DND-41 (cell line): ENCODE measurements around the gene C3orf70.

Experiments used
- ATAC-seq: fragments of 200-7000 bp; cut with Tn5 transposase; 3 replicates; pipeline ENCODE4 v1.9.1; 2021; ENCODE audit warnings: low read depth; ENCODE audit not compliant: insufficient read depth
- DNase-seq: peaks from one replicate; pipeline ENCODE4 v3.0.0-alpha.2; 2020
- H2AFZ ChIP-seq: 2 replicates; pipeline ENCODE4 v1.6.0; 2012; ENCODE audit warnings: low read depth, low read length
- H3K27ac ChIP-seq: 2 replicates; pipeline ENCODE4 v1.5.1; 2012; ENCODE audit warnings: low read length, inconsistent platforms
- H3K27me3 ChIP-seq: fragments of 200-600 bp; sonication (generic); 2 replicates; pipeline ENCODE4 v1.6.0; 2012; ENCODE audit warnings: low read length, mild to moderate bottlenecking, inconsistent platforms; ENCODE audit not compliant: insufficient read depth, poor library complexity
- H3K36me3 ChIP-seq: 2 replicates; pipeline ENCODE4 v1.5.1; 2012; ENCODE audit warnings: low read length, inconsistent platforms; ENCODE audit not compliant: insufficient read depth
- H3K4me1 ChIP-seq: 2 replicates; pipeline ENCODE4 v1.5.1; 2012; ENCODE audit warnings: mild to moderate bottlenecking, low read length; ENCODE audit not compliant: insufficient read depth
- H3K4me2 ChIP-seq: 2 replicates; pipeline ENCODE4 v1.6.0; 2012; ENCODE audit warnings: mild to moderate bottlenecking, moderate library complexity, low read length, inconsistent platforms; ENCODE audit not compliant: insufficient read depth
- H3K4me3 ChIP-seq, 2 experiments: fragments of 200-600 bp in 1 of 2; shearing (Covaris generic) in 1 of 2; 2 replicates each; pipeline ENCODE4 v1.5.1; 2012 to 2016; ENCODE audit warnings: inconsistent platforms in 2 of 2, low read length in 2 of 2, mild to moderate bottlenecking in 2 of 2, low read depth in 1 of 2, moderate library complexity in 1 of 2
- H3K79me2 ChIP-seq: 2 replicates; pipeline ENCODE4 v1.6.0; 2012; ENCODE audit warnings: low read length, inconsistent platforms; ENCODE audit not compliant: insufficient read depth
- H3K9ac ChIP-seq: 2 replicates; pipeline ENCODE4 v1.6.0; 2012; ENCODE audit warnings: low read depth, mild to moderate bottlenecking, inconsistent platforms, low read length, moderate library complexity
- H3K9me3 ChIP-seq: 2 replicates; pipeline ENCODE4 v1.5.1; 2012; ENCODE audit warnings: low read length, moderate library complexity, mild to moderate bottlenecking, inconsistent platforms; ENCODE audit not compliant: insufficient read depth, severe bottlenecking
- H4K20me1 ChIP-seq: 2 replicates; pipeline ENCODE4 v1.6.0; 2012; ENCODE audit warnings: low read length; ENCODE audit not compliant: insufficient read depth
- EZH2 ChIP-seq: IDR thresholded peaks from 3 replicates; pipeline ENCODE4 v1.6.1; 2012; ENCODE audit warnings: borderline replicate concordance, low read depth, mild to moderate bottlenecking, moderate library complexity, low read length, inconsistent platforms; ENCODE audit not compliant: severe bottlenecking
- TF ChIP-seq, protein P1 (sequence below): IDR thresholded peaks from 2 replicates; pipeline ENCODE4 v1.5.1; 2012; ENCODE audit warnings: borderline replicate concordance, low read length, moderate library complexity, mild to moderate bottlenecking; ENCODE audit not compliant: poor library complexity, severe bottlenecking; ENCODE audit errors: extremely low read depth

The C3orf70 gene

DNA sequence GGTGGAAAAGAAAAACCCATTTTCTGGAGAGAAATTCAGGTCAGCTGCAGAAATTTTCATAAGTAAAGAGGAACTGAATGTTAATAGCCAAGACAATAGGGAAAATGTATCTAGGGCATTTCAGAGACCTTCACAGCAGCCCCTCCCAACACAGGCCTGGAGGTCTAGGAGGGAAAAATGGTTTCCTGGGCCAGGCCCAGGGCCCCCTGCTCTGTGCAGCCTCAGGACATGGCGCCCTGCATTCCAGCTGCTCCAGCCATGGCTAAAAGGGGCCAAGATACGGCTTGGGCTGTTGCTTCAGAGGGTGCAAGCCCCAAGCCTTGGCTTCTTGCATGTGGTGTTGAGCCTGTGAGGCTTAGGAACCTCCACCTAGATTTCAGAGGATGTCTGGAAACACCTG is 92.2 kb downstream of the C3orf70 start:
- Histone ChIP-seq H3K4me2 (no peak overlapping the region), H3K27me3 (no peaks in the 10 kb centered on the region), H3K27ac (no peak overlapping the region), H3K4me1 (no peaks in the 10 kb centered on the region), H3K9ac (no peak overlapping the region), H3K4me3 (no peak overlapping the region), H3K79me2 (no peaks in the 10 kb centered on the region), H4K20me1 (no peaks in the 10 kb centered on the region), H3K36me3 (no peaks in the 10 kb centered on the region), H3K9me3 (peaks cover 5% of the 10 kb centered on the region), H2AFZ (no peak overlapping the region)
- DNase-seq (no peak), ATAC-seq (no peak)
- TF ChIP-seq, protein P1, sequence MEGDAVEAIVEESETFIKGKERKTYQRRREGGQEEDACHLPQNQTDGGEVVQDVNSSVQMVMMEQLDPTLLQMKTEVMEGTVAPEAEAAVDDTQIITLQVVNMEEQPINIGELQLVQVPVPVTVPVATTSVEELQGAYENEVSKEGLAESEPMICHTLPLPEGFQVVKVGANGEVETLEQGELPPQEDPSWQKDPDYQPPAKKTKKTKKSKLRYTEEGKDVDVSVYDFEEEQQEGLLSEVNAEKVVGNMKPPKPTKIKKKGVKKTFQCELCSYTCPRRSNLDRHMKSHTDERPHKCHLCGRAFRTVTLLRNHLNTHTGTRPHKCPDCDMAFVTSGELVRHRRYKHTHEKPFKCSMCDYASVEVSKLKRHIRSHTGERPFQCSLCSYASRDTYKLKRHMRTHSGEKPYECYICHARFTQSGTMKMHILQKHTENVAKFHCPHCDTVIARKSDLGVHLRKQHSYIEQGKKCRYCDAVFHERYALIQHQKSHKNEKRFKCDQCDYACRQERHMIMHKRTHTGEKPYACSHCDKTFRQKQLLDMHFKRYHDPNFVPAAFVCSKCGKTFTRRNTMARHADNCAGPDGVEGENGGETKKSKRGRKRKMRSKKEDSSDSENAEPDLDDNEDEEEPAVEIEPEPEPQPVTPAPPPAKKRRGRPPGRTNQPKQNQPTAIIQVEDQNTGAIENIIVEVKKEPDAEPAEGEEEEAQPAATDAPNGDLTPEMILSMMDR, result no peak
- TF ChIP-seq EZH2, result no peak

DNA sequence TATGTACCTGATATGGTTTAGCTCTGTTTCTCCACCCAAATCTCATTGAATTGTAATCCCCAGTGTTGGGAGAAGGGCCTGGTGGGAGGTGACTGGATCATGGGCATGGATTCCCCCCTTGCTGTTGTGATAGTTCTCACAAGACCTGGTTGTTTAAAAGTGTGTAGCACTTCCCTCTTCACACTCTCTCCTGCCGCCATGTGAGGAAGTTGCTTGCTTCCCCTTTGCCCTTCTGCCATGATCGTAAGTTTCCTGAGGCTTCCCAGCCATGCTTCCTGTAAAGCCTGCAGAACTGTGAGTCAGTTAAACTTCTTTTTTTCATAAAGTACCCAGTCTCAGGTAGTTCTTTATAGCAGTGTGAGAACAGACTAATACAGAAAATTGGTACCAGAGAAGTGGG is 93.1 kb downstream of the C3orf70 start:
- Histone ChIP-seq H4K20me1 (no peaks in the 10 kb centered on the region), H2AFZ (no peak overlapping the region), H3K27me3 (no peaks in the 10 kb centered on the region), H3K27ac (no peak overlapping the region), H3K4me1 (no peaks in the 10 kb centered on the region), H3K9me3 (peaks cover 5% of the 10 kb centered on the region), H3K79me2 (no peaks in the 10 kb centered on the region), H3K9ac (no peak overlapping the region), H3K36me3 (no peaks in the 10 kb centered on the region), H3K4me3 (no peak overlapping the region), H3K4me2 (no peak overlapping the region)
- TF ChIP-seq EZH2, result no peak
- TF ChIP-seq, protein P1, result no peak
- no peak for ATAC-seq
- DNase-seq, result no peak

DNA sequence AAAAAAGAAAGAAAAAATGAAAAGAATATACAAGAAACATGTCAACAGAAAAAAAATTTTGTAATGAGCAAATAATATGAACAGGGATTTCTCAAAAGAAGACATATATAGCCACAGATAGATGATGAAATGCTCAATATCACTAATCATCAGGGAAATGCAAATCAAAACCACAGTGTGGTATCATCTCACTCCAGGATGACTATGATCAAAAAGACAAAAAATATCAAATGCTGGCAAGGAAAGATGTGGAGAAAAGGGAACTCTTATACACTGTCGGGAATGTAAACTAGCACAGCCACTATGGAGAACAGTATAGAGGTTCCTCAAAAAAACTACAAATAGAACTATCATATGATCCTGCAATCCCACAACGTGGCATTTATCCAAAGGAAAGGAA is 94.1 kb downstream of the C3orf70 start:
- Histone ChIP-seq H3K4me3 (no peak overlapping the region), H4K20me1 (no peaks in the 10 kb centered on the region), H3K9ac (no peak overlapping the region), H2AFZ (no peak overlapping the region), H3K4me2 (no peak overlapping the region), H3K9me3 (peaks cover 5% of the 10 kb centered on the region), H3K79me2 (no peaks in the 10 kb centered on the region), H3K4me1 (no peaks in the 10 kb centered on the region), H3K36me3 (no peaks in the 10 kb centered on the region), H3K27me3 (no peaks in the 10 kb centered on the region), H3K27ac (no peak overlapping the region)
- no peak for ATAC-seq
- DNase-seq, result no peak
- no peak for TF ChIP-seq EZH2
- TF ChIP-seq, protein P1, result no peak

DNA sequence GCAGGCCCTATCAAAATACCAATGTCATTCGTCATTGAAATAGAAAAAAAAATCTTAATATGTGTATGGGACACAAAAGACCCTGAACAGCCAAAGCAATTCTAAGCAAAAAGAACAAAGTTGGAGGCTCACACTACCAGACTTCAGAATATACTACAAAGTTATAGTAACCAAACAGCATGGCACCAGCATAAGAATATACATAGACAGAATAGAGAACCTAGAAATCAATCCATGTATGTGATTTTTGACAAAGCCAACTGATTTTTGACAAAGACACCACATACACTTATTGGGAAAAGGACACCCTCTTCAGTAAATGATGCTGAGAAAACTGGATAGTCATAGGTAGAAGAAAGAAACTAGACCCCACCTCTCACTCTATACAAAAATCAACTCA is 95.0 kb downstream of the C3orf70 start:
- Histone ChIP-seq H3K79me2 (no peaks in the 10 kb centered on the region), H3K9me3 (peaks cover 5% of the 10 kb centered on the region), H3K4me2 (no peak overlapping the region), H3K27me3 (no peaks in the 10 kb centered on the region), H3K9ac (no peak overlapping the region), H3K4me1 (no peaks in the 10 kb centered on the region), H3K36me3 (peaks cover 7% of the 10 kb centered on the region; the same call in 1 of the 2 replicates), H4K20me1 (no peaks in the 10 kb centered on the region), H3K27ac (no peak overlapping the region), H3K4me3 (no peak overlapping the region), H2AFZ (no peak overlapping the region)
- TF ChIP-seq EZH2, result no peak
- TF ChIP-seq, protein P1, result no peak
- DNase-seq, result no peak
- no peak for ATAC-seq
